Neural crest cell (in vitro differentiated cells): ENCODE data around the gene PDGFD. TPM values are rescaled to one million over a fixed set of nuclear protein-coding genes. Genes with fewer than 3 reads are reported as not detected.

Experiments
- DNase-seq: peaks from one replicate; pipeline ENCODE4 v3.0.0; 2021; ENCODE audit warnings: low read depth, mixed read lengths, low spot score
- H3K27ac Mint-ChIP-seq: one replicate; pipeline ENCODE4 v1.8.0; 2021; ENCODE audit warnings: mild to moderate bottlenecking, mixed read lengths; ENCODE audit not compliant: unreplicated experiment
- H3K27me3 Mint-ChIP-seq: 2 replicates; pipeline ENCODE4 v1.8.0; 2021; ENCODE audit warnings: low read depth, mild to moderate bottlenecking, mixed read lengths
- H3K36me3 Mint-ChIP-seq: 2 replicates; pipeline ENCODE4 v1.8.0; 2021; ENCODE audit warnings: low read depth, mild to moderate bottlenecking, mixed read lengths
- H3K4me1 Mint-ChIP-seq: 2 replicates; pipeline ENCODE4 v1.8.0; 2021; ENCODE audit warnings: mixed read lengths
- H3K4me3 Mint-ChIP-seq: one replicate; pipeline ENCODE4 v1.8.0; 2021; ENCODE audit warnings: mild to moderate bottlenecking, mixed read lengths
- H3K9me3 Mint-ChIP-seq: 2 replicates; pipeline ENCODE4 v1.8.0; 2021; ENCODE audit warnings: mixed read lengths
- CTCF ChIP-seq: fragments of 200-600 bp; sonication (generic); conservative IDR thresholded peaks from 2 replicates; pipeline ENCODE4 v1.5.0; 2021; ENCODE audit warnings: antibody characterized with exemption, mild to moderate bottlenecking
- total RNA-seq: library from RNA; stranded (reverse); gene quantifications from 2 replicates; pipeline ENCODE4 v1.2.1, GENCODE V29; 2021

The PDGFD gene
- total RNA-seq, 1 donor from 2014 or later, result 3.4 TPM

- Mint-ChIP-seq H3K36me3 (no peaks in the 10 kb centered on the region), H3K4me1 (no peaks in the 10 kb centered on the region), H3K27me3 (no peaks in the 10 kb centered on the region), H3K4me3 (no peak overlapping the region), H3K9me3 (no peaks in the 10 kb centered on the region), H3K27ac (no peak overlapping the region)
- no peak for TF ChIP-seq CTCF
- DNase-seq, result no peak
These were observed 224.3 kb downstream of the PDGFD start for GRCh38 chr11:103939694-103940093.

GRCh38 chr11:103936059-103936458 lies 227.9 kb downstream of the PDGFD start:
- Mint-ChIP-seq H3K27me3 (no peaks in the 10 kb centered on the region), H3K4me1 (no peaks in the 10 kb centered on the region), H3K4me3 (no peak overlapping the region), H3K36me3 (no peaks in the 10 kb centered on the region), H3K27ac (no peak overlapping the region), H3K9me3 (no peaks in the 10 kb centered on the region)
- TF ChIP-seq CTCF, result no peak
- no peak for DNase-seq

DNA sequence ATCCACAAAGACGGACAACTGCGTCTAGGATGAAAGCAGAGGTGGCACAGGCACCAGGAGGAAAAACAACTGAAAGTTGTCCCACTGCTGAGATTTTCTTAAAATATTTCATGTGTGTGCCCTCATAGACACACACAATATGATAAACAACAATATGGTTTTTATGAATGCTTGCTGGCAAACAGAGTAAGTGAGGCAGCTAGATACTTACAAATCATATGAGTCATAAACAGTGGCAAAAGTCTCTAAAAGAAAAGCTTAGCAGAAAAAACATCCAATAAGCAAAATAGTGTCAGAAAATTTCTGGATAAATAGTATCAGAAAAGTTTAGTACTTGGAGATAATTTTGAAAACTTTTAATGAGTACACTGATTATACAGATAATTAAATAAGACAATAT lies 228.7 kb downstream of the PDGFD start:
- H3K4me1 Mint-ChIP-seq, result no peaks in the 10 kb centered on the region
- no peaks in the 10 kb centered on the region for H3K9me3 Mint-ChIP-seq
- H3K36me3 Mint-ChIP-seq, result no peaks in the 10 kb centered on the region
- no peak overlapping the region for H3K27ac Mint-ChIP-seq
- TF ChIP-seq CTCF, result no peak
- H3K27me3 Mint-ChIP-seq, result no peaks in the 10 kb centered on the region
- DNase-seq, result no peak
- no peak overlapping the region for H3K4me3 Mint-ChIP-seq

GRCh38 chr11:103929170-103929903 lies 234.6 kb downstream of the PDGFD start:
- H3K4me3 Mint-ChIP-seq, result no peak overlapping the region
- TF ChIP-seq CTCF, result no peak

DNA sequence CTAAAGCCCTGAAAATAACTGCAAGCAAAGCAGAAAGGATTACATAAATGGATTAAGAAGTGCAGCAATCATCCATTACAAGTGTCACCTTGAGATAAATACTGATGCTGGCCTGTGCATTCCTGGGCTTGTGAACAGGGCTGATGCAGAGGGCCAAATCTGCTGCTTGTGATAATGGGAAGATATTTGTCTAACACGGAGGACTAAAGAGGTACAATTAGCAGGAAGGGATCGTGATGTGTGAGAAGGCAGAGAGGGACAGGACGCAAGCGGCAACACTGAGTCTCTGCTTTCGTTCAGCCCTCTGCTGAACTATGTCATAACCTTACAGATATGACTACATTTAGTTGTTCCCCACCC lies 235.2 kb downstream of the PDGFD start:
- no peaks in the 10 kb centered on the region for H3K36me3 Mint-ChIP-seq
- DNase-seq, result no peak
- H3K27me3 Mint-ChIP-seq, result no peaks in the 10 kb centered on the region
- H3K4me3 Mint-ChIP-seq, result no peak overlapping the region
- no peak for TF ChIP-seq CTCF
- no peaks in the 10 kb centered on the region for H3K4me1 Mint-ChIP-seq
- H3K9me3 Mint-ChIP-seq, result no peaks in the 10 kb centered on the region
- no peak overlapping the region for H3K27ac Mint-ChIP-seq

More at GRCh38 chr11:103929170-103929903, 234.6 kb downstream of the PDGFD start:
- Mint-ChIP-seq H3K4me1 (no peaks in the 10 kb centered on the region), H3K27ac (no peak overlapping the region), H3K9me3 (no peaks in the 10 kb centered on the region), H3K36me3 (no peaks in the 10 kb centered on the region), H3K27me3 (no peaks in the 10 kb centered on the region)
- no peak for DNase-seq
